ENCODE measurements around the gene BACE1.

GRCh38 chr11:117281869-117282268 lies 34.2 kb downstream of the BACE1 start:
- no peak for TF ChIP-seq CTCF (IDR thresholded peaks at IDR 0.05)
- no peak for TF ChIP-seq POLR2A (IDR thresholded peaks at IDR 0.05)

Data from testis (tissue), 2 donors.